Peyer's patch (tissue), 4 donors: Measurements from ENCODE around the gene D2HGDH. TPM values are rescaled to one million over a fixed set of nuclear protein-coding genes. Genes with fewer than 3 reads are reported as not detected.

ENCODE experiments used
- DNase-seq, 3 donors: peaks; one replicate each; pipeline ENCODE4 v3.0.0-alpha.2; 2017 to 2019
- H3K27ac ChIP-seq, 4 donors: fragments of 200-600 bp; sonication (generic); one replicate each; pipeline ENCODE4 v1.5.1; 2016 to 2019
- H3K27me3 ChIP-seq, 2 donors: fragments of 200-600 bp; sonication (generic); one replicate each; pipeline ENCODE4 v1.5.1; 2019
- H3K36me3 ChIP-seq, 3 donors: fragments of 200-600 bp; sonication (generic); one replicate each; pipeline ENCODE4 v1.5.1; 2016 to 2019
- H3K4me1 ChIP-seq, 4 donors: fragments of 200-600 bp; sonication (generic); one replicate each; pipeline ENCODE4 v1.5.1; 2016 to 2019
- H3K4me3 ChIP-seq, 4 donors: fragments of 200-600 bp; sonication (generic); 1 replicate in 3 of 4; 2 replicates in 1 of 4; pipeline ENCODE4 v1.5.1; 2016 to 2019; ENCODE audit warnings: mild to moderate bottlenecking in 1 of 4
- H3K9me3 ChIP-seq, 4 donors: fragments of 200-600 bp; sonication (generic); one replicate each; pipeline ENCODE4 v1.5.1; 2016 to 2019; ENCODE audit warnings: mild to moderate bottlenecking in 1 of 4
- POLR2A ChIP-seq, 2 donors: fragments of 450-650 bp; IDR thresholded peaks; one replicate each; pipeline ENCODE4 v1.5.1; 2017; ENCODE audit warnings: antibody characterized with exemption in 2 of 2, mild to moderate bottlenecking in 2 of 2, moderate library complexity in 2 of 2
- total RNA-seq, 4 donors: library from RNA; depleted of rRNA; stranded (reverse); fragments of >200 nt; gene quantifications; one replicate each; pipeline ENCODE4 v1.1.0, GENCODE V29; 2016
- TF ChIP-seq, protein P1 (sequence below), 6 experiments: fragments of 450-650 bp in 4 of 6; fragments of 200-600 bp in 2 of 6; sonication (generic) in 1 of 6; IDR thresholded peaks; one replicate each; pipeline ENCODE4 v1.5.1; 2017 to 2019; ENCODE audit warnings: antibody characterized with exemption in 6 of 6, mild to moderate bottlenecking in 3 of 6, moderate library complexity in 1 of 6

D2HGDH gene
- total RNA-seq, 4 donors from 2014 or later: 36.4 to 122 (median 77.7) TPM

DNA sequence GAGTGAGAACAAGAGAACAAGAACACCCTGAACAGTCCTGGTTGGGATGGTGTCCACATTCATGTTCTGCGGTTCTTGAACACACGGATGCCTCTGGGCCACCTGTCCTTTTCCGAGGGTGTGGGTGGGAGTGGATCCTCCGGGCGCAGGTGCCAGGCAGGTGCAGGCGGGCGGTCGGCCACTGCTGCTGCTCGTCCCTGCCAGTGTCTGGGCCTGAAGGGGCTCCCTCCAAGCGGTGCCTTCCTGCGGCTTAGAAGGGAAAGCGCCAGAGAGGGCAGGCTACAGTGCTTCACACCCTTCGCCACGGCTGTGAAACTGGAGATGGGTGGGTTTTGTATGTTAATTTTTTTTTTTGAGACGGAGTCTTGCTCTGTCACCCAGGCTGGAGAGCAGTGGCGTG is 8.0 kb upstream of the D2HGDH start:
- H3K4me3 ChIP-seq: no peak overlapping the region
- H3K4me1 ChIP-seq: no peaks in the 10 kb centered on the region
- DNase-seq: no peak
- H3K27ac ChIP-seq: no peak overlapping the region
- no peaks in the 10 kb centered on the region for H3K27me3 ChIP-seq
- TF ChIP-seq POLR2A (IDR thresholded peaks at IDR 0.05): no peak
- TF ChIP-seq, protein P1, sequence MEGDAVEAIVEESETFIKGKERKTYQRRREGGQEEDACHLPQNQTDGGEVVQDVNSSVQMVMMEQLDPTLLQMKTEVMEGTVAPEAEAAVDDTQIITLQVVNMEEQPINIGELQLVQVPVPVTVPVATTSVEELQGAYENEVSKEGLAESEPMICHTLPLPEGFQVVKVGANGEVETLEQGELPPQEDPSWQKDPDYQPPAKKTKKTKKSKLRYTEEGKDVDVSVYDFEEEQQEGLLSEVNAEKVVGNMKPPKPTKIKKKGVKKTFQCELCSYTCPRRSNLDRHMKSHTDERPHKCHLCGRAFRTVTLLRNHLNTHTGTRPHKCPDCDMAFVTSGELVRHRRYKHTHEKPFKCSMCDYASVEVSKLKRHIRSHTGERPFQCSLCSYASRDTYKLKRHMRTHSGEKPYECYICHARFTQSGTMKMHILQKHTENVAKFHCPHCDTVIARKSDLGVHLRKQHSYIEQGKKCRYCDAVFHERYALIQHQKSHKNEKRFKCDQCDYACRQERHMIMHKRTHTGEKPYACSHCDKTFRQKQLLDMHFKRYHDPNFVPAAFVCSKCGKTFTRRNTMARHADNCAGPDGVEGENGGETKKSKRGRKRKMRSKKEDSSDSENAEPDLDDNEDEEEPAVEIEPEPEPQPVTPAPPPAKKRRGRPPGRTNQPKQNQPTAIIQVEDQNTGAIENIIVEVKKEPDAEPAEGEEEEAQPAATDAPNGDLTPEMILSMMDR (IDR thresholded peaks at IDR 0.05): no peak
- H3K36me3 ChIP-seq: peaks cover 0 to 31% (median 0%) of the 10 kb centered on the region in 3 donors
- no peaks in the 10 kb centered on the region for H3K9me3 ChIP-seq

DNA sequence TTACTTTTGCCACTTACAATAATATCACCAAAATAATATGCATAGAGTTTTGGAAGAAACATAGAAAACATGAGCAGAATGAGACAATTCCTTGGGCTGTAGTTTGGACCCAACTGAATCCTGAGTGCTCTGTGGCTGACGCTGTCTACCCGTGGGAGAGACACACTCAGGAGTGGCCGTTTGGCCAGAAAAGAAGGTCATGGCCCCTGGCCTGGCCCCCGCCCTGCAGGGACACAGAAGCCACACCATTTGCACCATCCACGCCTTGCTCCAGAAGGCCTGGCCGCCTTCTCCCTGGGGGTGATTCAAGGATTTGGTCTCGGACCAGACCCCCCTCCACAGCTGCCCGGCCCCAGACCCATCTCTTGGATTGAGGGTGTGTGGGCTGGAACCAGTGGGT is 6.4 kb upstream of the D2HGDH start:
- Histone ChIP-seq H3K9me3 (no peaks in the 10 kb centered on the region), H3K27ac (no peak overlapping the region), H3K27me3 (no peaks in the 10 kb centered on the region), H3K4me3 (no peak overlapping the region), H3K4me1 (no peaks in the 10 kb centered on the region), H3K36me3 (peaks cover 0 to 18% (median 0%) of the 10 kb centered on the region in 3 donors)
- no peak for DNase-seq
- TF ChIP-seq, protein P1 (IDR thresholded peaks at IDR 0.05): no peak
- no peak for TF ChIP-seq POLR2A (IDR thresholded peaks at IDR 0.05)

DNA sequence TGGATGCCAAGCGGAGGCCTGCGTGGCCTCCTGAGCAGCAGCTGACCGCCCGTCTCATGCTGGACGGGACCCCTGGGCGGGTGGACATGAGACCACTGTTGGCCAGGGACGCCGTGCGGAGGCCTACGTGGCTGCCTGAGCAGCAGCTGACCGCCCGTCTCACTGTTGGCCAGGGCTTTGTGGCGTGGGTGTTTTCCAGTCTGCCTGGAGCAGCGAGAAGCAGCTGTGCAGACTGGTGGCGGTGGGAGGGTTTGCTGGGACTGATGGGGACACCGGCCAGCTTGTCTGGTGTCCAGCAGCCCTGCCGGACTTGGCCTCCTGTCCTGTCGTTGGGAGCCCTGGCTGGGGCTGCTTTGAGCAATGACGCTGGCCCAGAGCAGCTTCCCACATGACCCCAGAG is 5.8 kb upstream of the D2HGDH start:
- no peak for DNase-seq
- peaks cover 0 to under 1% (median 0%) of the 10 kb centered on the region in 4 donors for H3K4me1 ChIP-seq
- H3K4me3 ChIP-seq: no peak overlapping the region
- no peak for TF ChIP-seq POLR2A (IDR thresholded peaks at IDR 0.05)
- TF ChIP-seq, protein P1 (IDR thresholded peaks at IDR 0.05): no peak
- no peaks in the 10 kb centered on the region for H3K9me3 ChIP-seq
- H3K27me3 ChIP-seq: no peaks in the 10 kb centered on the region
- H3K27ac ChIP-seq: peak overlapping the region in 1 of 4 donors; percentile 17
- peaks cover 0 to 11% (median 0%) of the 10 kb centered on the region in 3 donors for H3K36me3 ChIP-seq

DNA sequence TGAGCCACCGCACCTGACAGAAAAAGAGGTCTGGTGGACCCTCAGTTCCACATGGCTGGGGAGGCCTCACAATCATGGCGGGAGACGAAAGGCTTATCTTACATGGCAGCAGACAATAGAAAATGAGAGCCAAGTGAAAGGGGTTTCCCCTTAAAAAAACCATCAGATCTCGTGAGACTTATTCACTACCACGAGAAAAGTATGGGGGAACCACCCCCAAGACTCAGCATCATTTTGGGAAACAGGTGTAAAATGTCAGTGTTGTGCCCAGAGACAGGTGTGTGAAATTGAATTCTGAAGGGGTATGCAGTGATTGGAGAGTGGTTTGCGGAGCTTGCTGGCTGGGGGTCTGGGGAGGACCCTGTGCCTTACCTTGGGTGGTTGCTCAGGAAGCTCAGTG is 4.6 kb upstream of the D2HGDH start:
- H3K27me3 ChIP-seq: no peaks in the 10 kb centered on the region
- H3K4me3 ChIP-seq: no peak overlapping the region
- DNase-seq: no peak
- no peak for TF ChIP-seq POLR2A (IDR thresholded peaks at IDR 0.05)
- TF ChIP-seq, protein P1 (IDR thresholded peaks at IDR 0.05): no peak
- H3K36me3 ChIP-seq: peaks cover 0 to 3% (median 0%) of the 10 kb centered on the region in 3 donors
- H3K9me3 ChIP-seq: no peaks in the 10 kb centered on the region
- H3K27ac ChIP-seq: no peak overlapping the region
- H3K4me1 ChIP-seq: peaks cover 0 to 6% (median 5%) of the 10 kb centered on the region in 4 donors

DNA sequence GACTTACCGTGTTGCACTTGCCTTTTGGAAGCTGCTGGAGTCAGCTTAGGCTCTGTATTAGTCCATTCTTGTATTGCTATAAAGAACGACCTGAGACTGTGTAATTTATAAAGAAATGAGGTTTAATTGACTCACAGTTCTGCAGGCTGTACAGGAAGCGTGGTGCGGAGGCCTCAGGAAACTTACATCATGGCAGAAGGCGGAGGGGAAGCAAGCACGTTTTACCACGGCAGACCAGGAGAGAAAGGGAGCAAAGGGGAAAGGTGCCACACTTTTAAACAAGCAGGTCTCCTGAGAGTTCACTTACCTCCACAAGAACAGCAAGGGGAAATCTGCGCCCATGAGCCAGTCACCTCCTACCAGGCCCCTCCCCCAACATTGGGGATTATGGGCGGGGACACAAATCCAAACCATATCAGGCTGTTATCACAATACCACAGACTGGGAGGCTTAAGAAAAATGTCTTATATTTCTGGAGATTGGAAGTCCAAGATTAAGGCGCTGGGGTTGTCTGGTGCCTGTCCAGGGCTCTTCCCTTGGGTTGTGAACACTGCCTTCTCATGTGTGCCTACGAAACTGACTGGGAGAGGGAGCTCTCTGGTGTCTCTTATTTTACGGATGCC is 3.6 kb upstream of the D2HGDH start:
- no peak for DNase-seq
- no peak overlapping the region for H3K27ac ChIP-seq
- TF ChIP-seq, protein P1 (IDR thresholded peaks at IDR 0.05): no peak
- no peak for TF ChIP-seq POLR2A (IDR thresholded peaks at IDR 0.05)
- no peaks in the 10 kb centered on the region for H3K9me3 ChIP-seq
- H3K4me1 ChIP-seq: peaks cover 0 to 9% (median 5%) of the 10 kb centered on the region in 4 donors
- no peaks in the 10 kb centered on the region for H3K36me3 ChIP-seq
- H3K4me3 ChIP-seq: no peak overlapping the region
- no peaks in the 10 kb centered on the region for H3K27me3 ChIP-seq
